Chondrocyte (in vitro differentiated cells): ENCODE results near the gene TRIL. TPM values are rescaled to one million over a fixed set of nuclear protein-coding genes. Genes with fewer than 3 reads are reported as not detected.

ENCODE experiments used
- DNase-seq: peaks from one replicate; pipeline ENCODE4 v3.0.0; 2021; ENCODE audit warnings: mixed read lengths, low spot score
- H3K27ac Mint-ChIP-seq: one replicate; pipeline ENCODE4 v1.8.0; 2021; ENCODE audit warnings: mild to moderate bottlenecking, moderate library complexity, mixed read lengths; ENCODE audit not compliant: unreplicated experiment
- H3K27me3 Mint-ChIP-seq: 2 replicates; pipeline ENCODE4 v1.8.0; 2021; ENCODE audit warnings: low read depth, mixed read lengths
- H3K36me3 Mint-ChIP-seq: 2 replicates; pipeline ENCODE4 v1.8.0; 2021; ENCODE audit warnings: low read depth, mixed read lengths
- H3K4me1 Mint-ChIP-seq: 2 replicates; pipeline ENCODE4 v1.8.0; 2021; ENCODE audit warnings: low read depth, mild to moderate bottlenecking, mixed read lengths
- H3K4me3 Mint-ChIP-seq: one replicate; pipeline ENCODE4 v1.8.0; 2021; ENCODE audit warnings: mild to moderate bottlenecking, moderate library complexity, mixed read lengths; ENCODE audit not compliant: unreplicated experiment
- H3K9me3 Mint-ChIP-seq: 2 replicates; pipeline ENCODE4 v1.8.0; 2021; ENCODE audit warnings: low read depth, mixed read lengths
- CTCF ChIP-seq: fragments of 200-600 bp; sonication (generic); IDR thresholded peaks from 2 replicates; pipeline ENCODE4 v1.5.0; 2021; ENCODE audit warnings: antibody characterized with exemption, mild to moderate bottlenecking, moderate library complexity
- total RNA-seq: library from RNA; stranded (reverse); gene quantifications from 3 replicates; pipeline ENCODE4 v1.2.1, GENCODE V29; 2021

TRIL gene
- total RNA-seq, 1 donor from 2014 or later = 0.92 TPM

DNA sequence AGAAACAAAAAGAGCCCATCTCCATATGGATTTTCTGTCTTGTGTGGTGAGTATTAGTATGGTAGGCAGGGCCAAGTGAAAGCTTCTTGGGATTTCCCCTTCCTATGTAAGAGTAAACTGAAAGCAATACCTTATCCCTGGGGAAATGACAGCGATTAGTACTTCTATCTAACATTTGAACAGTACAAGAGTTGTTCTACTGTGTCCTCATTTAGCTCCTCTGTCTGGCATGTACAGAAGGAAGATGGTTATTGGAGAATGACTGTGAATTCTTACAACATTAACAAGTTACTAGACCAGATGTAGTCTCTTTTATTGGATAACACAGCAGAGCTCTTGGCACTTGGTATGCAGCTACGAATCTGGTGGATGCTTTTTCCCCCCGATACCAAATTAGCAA is 17.9 kb upstream of the TRIL start:
- peaks cover 40% of the 10 kb centered on the region for H3K9me3 Mint-ChIP-seq
- no peaks in the 10 kb centered on the region for H3K4me1 Mint-ChIP-seq
- DNase-seq = no peak

GRCh38 chr7:28973591-28973990 is 15.5 kb upstream of the TRIL start:
- peaks cover 55% of the 10 kb centered on the region for H3K9me3 Mint-ChIP-seq
- DNase-seq = no peak
- no peak for TF ChIP-seq CTCF
- H3K27ac Mint-ChIP-seq = no peak overlapping the region
- H3K4me3 Mint-ChIP-seq = no peak overlapping the region
- H3K36me3 Mint-ChIP-seq = peaks cover 13% of the 10 kb centered on the region
- H3K27me3 Mint-ChIP-seq = no peaks in the 10 kb centered on the region
- no peaks in the 10 kb centered on the region for H3K4me1 Mint-ChIP-seq

More for the DNA sequence above, 17.9 kb upstream of the TRIL start:
- no peak for TF ChIP-seq CTCF
- H3K4me3 Mint-ChIP-seq = no peak overlapping the region
- no peaks in the 10 kb centered on the region for H3K27me3 Mint-ChIP-seq
- H3K36me3 Mint-ChIP-seq = peaks cover 13% of the 10 kb centered on the region
- no peak overlapping the region for H3K27ac Mint-ChIP-seq

- Mint-ChIP-seq H3K9me3 (peaks cover 7% of the 10 kb centered on the region), H3K27me3 (no peaks in the 10 kb centered on the region)
These were observed 5.9 kb upstream of the TRIL start for GRCh38 chr7:28964056-28964455.

GRCh38 chr7:28961972-28962371 is 3.8 kb upstream of the TRIL start:
- Mint-ChIP-seq H3K9me3 (peaks cover 3% of the 10 kb centered on the region), H3K36me3 (no peaks in the 10 kb centered on the region), H3K4me3 (no peak overlapping the region), H3K27me3 (peaks cover 7% of the 10 kb centered on the region), H3K27ac (no peak overlapping the region), H3K4me1 (peaks cover 13% of the 10 kb centered on the region)
- no peak for TF ChIP-seq CTCF
- DNase-seq = no peak

More at GRCh38 chr7:28964056-28964455, 5.9 kb upstream of the TRIL start:
- TF ChIP-seq CTCF = no peak
- no peak overlapping the region for H3K4me3 Mint-ChIP-seq
- no peaks in the 10 kb centered on the region for H3K36me3 Mint-ChIP-seq
- no peak for DNase-seq
- H3K27ac Mint-ChIP-seq = no peak overlapping the region
- no peaks in the 10 kb centered on the region for H3K4me1 Mint-ChIP-seq

GRCh38 chr7:28960071-28960840 is 2.1 kb upstream of the TRIL start:
- DNase-seq = no peak
- no peak for TF ChIP-seq CTCF
- Mint-ChIP-seq H3K4me3 (no peak overlapping the region), H3K4me1 (peaks cover 16% of the 10 kb centered on the region), H3K27me3 (peaks cover 7% of the 10 kb centered on the region), H3K9me3 (no peaks in the 10 kb centered on the region), H3K36me3 (no peaks in the 10 kb centered on the region), H3K27ac (no peak overlapping the region)
